ENCODE measurements around the gene SRPRB.

The SRPRB gene

GRCh38 chr3:133827684-133828083 is 22.1 kb downstream of the SRPRB start:
- POLR2A ChIA-PET, result no interaction called here
- no peak for TF ChIP-seq NFRKB (IDR thresholded peaks at IDR 0.05)
- TF ChIP-seq FOXK2 (IDR thresholded peaks at IDR 0.05), result no peak
- TF ChIP-seq LEF1 (IDR thresholded peaks at IDR 0.05; ENCODE audit: borderline replicate concordance), result no peak
- no peak for TF ChIP-seq ZNF384 (IDR thresholded peaks at IDR 0.05)
- no peak for TF ChIP-seq L3MBTL2 (conservative IDR thresholded peaks at IDR 0.05)
- TF ChIP-seq ARNT (IDR thresholded peaks at IDR 0.05), result no peak
- no peak for TF ChIP-seq ELF4 (IDR thresholded peaks at IDR 0.05)
- TF ChIP-seq FOXA1 (IDR thresholded peaks at IDR 0.05), result no peak
- TF ChIP-seq SUZ12 (IDR thresholded peaks at IDR 0.05), result no peak
- no peak for TF ChIP-seq HDGF (IDR thresholded peaks at IDR 0.05; ENCODE audit: borderline replicate concordance)
- no peak for TF ChIP-seq TARDBP (IDR thresholded peaks at IDR 0.05)
- no peak for TF ChIP-seq CTBP1 (IDR thresholded peaks at IDR 0.05; ENCODE audit: borderline replicate concordance)
- no peak for TF ChIP-seq SP1 (IDR thresholded peaks at IDR 0.05)
- no peak for TF ChIP-seq FOXM1 (IDR thresholded peaks at IDR 0.05; ENCODE audit: borderline replicate concordance)
- no peak for TF ChIP-seq PKNOX1 (IDR thresholded peaks at IDR 0.05)
- TF ChIP-seq BHLHE40 (IDR thresholded peaks at IDR 0.05; ENCODE audit: borderline replicate concordance), result no peak
- CTCF ChIA-PET, result no interaction called here
- DNase-seq (ENCODE audit: extremely low spot score), result no peak

GRCh38 chr3:133828576-133829309 is 23.1 kb downstream of the SRPRB start:
- POLR2A ChIA-PET, result no interaction called here
- no peak for TF ChIP-seq FOXK2 (IDR thresholded peaks at IDR 0.05)
- no peak for TF ChIP-seq HDGF (IDR thresholded peaks at IDR 0.05; ENCODE audit: borderline replicate concordance)
- no peak for TF ChIP-seq ELF4 (IDR thresholded peaks at IDR 0.05)
- TF ChIP-seq SUZ12 (IDR thresholded peaks at IDR 0.05), result no peak
- no peak for TF ChIP-seq L3MBTL2 (conservative IDR thresholded peaks at IDR 0.05)
- no peak for TF ChIP-seq BHLHE40 (IDR thresholded peaks at IDR 0.05; ENCODE audit: borderline replicate concordance)
- no peak for TF ChIP-seq NFRKB (IDR thresholded peaks at IDR 0.05)
- CTCF ChIA-PET, result no interaction called here
- no peak for DNase-seq (ENCODE audit: extremely low spot score)

- ChIA-PET POLR2A (no interaction called here), CTCF (no interaction called here)
- DNase-seq (ENCODE audit: extremely low spot score), result no peak
- TF ChIP-seq FOXA1 (IDR thresholded peaks at IDR 0.05) (no peak), FOXM1 (IDR thresholded peaks at IDR 0.05; ENCODE audit: borderline replicate concordance) (no peak), L3MBTL2 (conservative IDR thresholded peaks at IDR 0.05) (no peak), TARDBP (IDR thresholded peaks at IDR 0.05) (no peak), ARNT (IDR thresholded peaks at IDR 0.05) (no peak), BHLHE40 (IDR thresholded peaks at IDR 0.05; ENCODE audit: borderline replicate concordance) (no peak)
Measured at GRCh38 chr3:133829310-133829707, 23.7 kb downstream of the SRPRB start.

- TF ChIP-seq ELF4 (IDR thresholded peaks at IDR 0.05) (no peak), SUZ12 (IDR thresholded peaks at IDR 0.05) (no peak), ARNT (IDR thresholded peaks at IDR 0.05) (no peak), FOXM1 (IDR thresholded peaks at IDR 0.05; ENCODE audit: borderline replicate concordance) (no peak), FOXA1 (IDR thresholded peaks at IDR 0.05) (no peak), CTBP1 (IDR thresholded peaks at IDR 0.05; ENCODE audit: borderline replicate concordance) (no peak), NFRKB (IDR thresholded peaks at IDR 0.05) (no peak), LEF1 (IDR thresholded peaks at IDR 0.05; ENCODE audit: borderline replicate concordance) (no peak), PKNOX1 (IDR thresholded peaks at IDR 0.05) (no peak)
- ChIA-PET POLR2A (no interaction called here), CTCF (no interaction called here)
- DNase-seq (ENCODE audit: extremely low spot score), result no peak
Measured at GRCh38 chr3:133830071-133830470, 24.5 kb downstream of the SRPRB start.

GRCh38 chr3:133831966-133832801 is 26.6 kb downstream of the SRPRB start:
- POLR2A ChIA-PET, result no interaction called here
- no peak for TF ChIP-seq ARNT (IDR thresholded peaks at IDR 0.05)
- TF ChIP-seq TARDBP (IDR thresholded peaks at IDR 0.05), result no peak
- TF ChIP-seq FOXK2 (IDR thresholded peaks at IDR 0.05), result no peak
- no peak for TF ChIP-seq ZNF384 (IDR thresholded peaks at IDR 0.05)
- CTCF ChIA-PET, result interaction anchor here (0.8 kb wide), 1 partner anchor 14 kb away, joined by 3 read pairs; no protein-coding TSS in a partner anchor
- DNase-seq (ENCODE audit: extremely low spot score), result no peak

- ChIA-PET CTCF (interaction anchor here (0.8 kb wide), 1 partner anchor 15 kb away, joined by 3 read pairs; no protein-coding TSS in a partner anchor), POLR2A (no interaction called here)
- DNase-seq (ENCODE audit: extremely low spot score), result no peak
- no peak for TF ChIP-seq SUZ12 (IDR thresholded peaks at IDR 0.05)
- TF ChIP-seq HDGF (IDR thresholded peaks at IDR 0.05; ENCODE audit: borderline replicate concordance), result no peak
- TF ChIP-seq FOXM1 (IDR thresholded peaks at IDR 0.05; ENCODE audit: borderline replicate concordance), result no peak
- TF ChIP-seq CTBP1 (IDR thresholded peaks at IDR 0.05; ENCODE audit: borderline replicate concordance), result no peak
- no peak for TF ChIP-seq BHLHE40 (IDR thresholded peaks at IDR 0.05; ENCODE audit: borderline replicate concordance)
- no peak for TF ChIP-seq ARNT (IDR thresholded peaks at IDR 0.05)
- TF ChIP-seq TARDBP (IDR thresholded peaks at IDR 0.05), result no peak
- no peak for TF ChIP-seq FOXA1 (IDR thresholded peaks at IDR 0.05)
- TF ChIP-seq NFRKB (IDR thresholded peaks at IDR 0.05), result no peak
- TF ChIP-seq LEF1 (IDR thresholded peaks at IDR 0.05; ENCODE audit: borderline replicate concordance), result no peak
- TF ChIP-seq PKNOX1 (IDR thresholded peaks at IDR 0.05), result no peak
- TF ChIP-seq L3MBTL2 (conservative IDR thresholded peaks at IDR 0.05), result no peak
- TF ChIP-seq ZNF384 (IDR thresholded peaks at IDR 0.05), result no peak
- no peak for TF ChIP-seq ELF4 (IDR thresholded peaks at IDR 0.05)
- no peak for TF ChIP-seq FOXK2 (IDR thresholded peaks at IDR 0.05)
- no peak for TF ChIP-seq SP1 (IDR thresholded peaks at IDR 0.05)
Measured at GRCh38 chr3:133832802-133833144, 27.2 kb downstream of the SRPRB start.
